Stimulated activated naive CD8-positive, alpha-beta T cell treated with anti-CD3 and anti-CD28 coated beads, Interleukin-15, Interleukin-2, amounts not matched to agents 100 U/mL and 50 U/mL, for 24 hours (primary cell): ENCODE measurements around the gene PDE2A.

Experiments used
- ATAC-seq: fragments of 150-1000 bp; cut with Tn5 transposase; one replicate; pipeline ENCODE4 v1.10.0; 2021
- DNase-seq: peaks from one replicate; pipeline ENCODE4 v3.0.0; 2021

Gene PDE2A

GRCh38 chr11:72673943-72674828, at the start of gene PDE2A:
Gene PDE2A, minus strand, starts transcription at chr11:72674422. Its CDS starts 215 bp downstream, at chr11:72674207.
- DNase-seq (no peak), ATAC-seq (no peak)

GRCh38 chr11:72723508-72723907, 49.3 kb upstream of the PDE2A start:
- ATAC-seq (no peak), DNase-seq (no peak)

GRCh38 chr11:72722050-72722748, 48.0 kb upstream of the PDE2A start:
- peak; percentile 87 for ATAC-seq
- DNase-seq = peak; percentile 83

- ATAC-seq (no peak), DNase-seq (peak; percentile 50)
Observed at GRCh38 chr11:72721689-72722049, 47.4 kb upstream of the PDE2A start.

GRCh38 chr11:72721276-72721675, 47.1 kb upstream of the PDE2A start:
- ATAC-seq (no peak), DNase-seq (no peak)

GRCh38 chr11:72720784-72721183, 46.6 kb upstream of the PDE2A start:
- DNase-seq (no peak), ATAC-seq (no peak)

GRCh38 chr11:72720047-72720446, 45.8 kb upstream of the PDE2A start:
- no peak for DNase-seq
- ATAC-seq = no peak

- DNase-seq (no peak), ATAC-seq (no peak)
Observed at GRCh38 chr11:72719551-72719950, 45.3 kb upstream of the PDE2A start.

- no peak for ATAC-seq
- DNase-seq = no peak
Observed at GRCh38 chr11:72719144-72719543, 44.9 kb upstream of the PDE2A start.

- DNase-seq (no peak), ATAC-seq (no peak)
Observed at GRCh38 chr11:72718101-72718501, 43.9 kb upstream of the PDE2A start.

GRCh38 chr11:72716788-72717435, 42.7 kb upstream of the PDE2A start:
- no peak for DNase-seq
- no peak for ATAC-seq

- DNase-seq = no peak
- no peak for ATAC-seq
Observed at GRCh38 chr11:72716290-72716689, 42.1 kb upstream of the PDE2A start.

GRCh38 chr11:72712841-72713240, 38.6 kb upstream of the PDE2A start:
- no peak for ATAC-seq
- DNase-seq = no peak

GRCh38 chr11:72712168-72712751, 38.0 kb upstream of the PDE2A start:
- no peak for ATAC-seq
- DNase-seq = no peak

- DNase-seq (no peak), ATAC-seq (no peak)
Observed at GRCh38 chr11:72711141-72711540, 36.9 kb upstream of the PDE2A start.

- no peak for DNase-seq
Observed at GRCh38 chr11:72710278-72710677, 36.1 kb upstream of the PDE2A start.

GRCh38 chr11:72709478-72710238, 35.4 kb upstream of the PDE2A start:
- no peak for DNase-seq
- no peak for ATAC-seq

More at GRCh38 chr11:72710278-72710677, 36.1 kb upstream of the PDE2A start:
- no peak for ATAC-seq

- ATAC-seq = no peak
Observed at GRCh38 chr11:72707032-72707431, 32.8 kb upstream of the PDE2A start.

GRCh38 chr11:72706579-72706978, 32.4 kb upstream of the PDE2A start:
- no peak for ATAC-seq
- DNase-seq = no peak

More at GRCh38 chr11:72707032-72707431, 32.8 kb upstream of the PDE2A start:
- no peak for DNase-seq

- DNase-seq (no peak), ATAC-seq (no peak)
Observed at GRCh38 chr11:72705442-72706365, 31.5 kb upstream of the PDE2A start.
